Upper lobe of left lung (tissue), 6 donors: ENCODE data around the gene KISS1R. TPM values are rescaled to one million over a fixed set of nuclear protein-coding genes. Genes with fewer than 3 reads are reported as not detected.
"Not testable (repeated sequence)": the region's sequence is repeated elsewhere in the genome, so short reads cannot be mapped to it uniquely, and the experiment has no call there.

Experiments used
- ATAC-seq, 2 donors: fragments of 200-7000 bp; cut with Tn5 transposase; one replicate each; pipeline ENCODE4 v1.9.1; 2022; ENCODE audit warnings: mild to moderate bottlenecking in 2 of 2, moderate library complexity in 2 of 2; ENCODE audit not compliant: low FRiP score in 2 of 2
- DNase-seq, 2 donors: peaks; one replicate each; pipeline ENCODE4 v3.0.0-alpha.2; 2019 to 2020
- H3K27ac ChIP-seq, 4 donors: fragments of 200-600 bp; sonication (generic); one replicate each; pipeline ENCODE4 v1.5.1; 2016 to 2019
- H3K27me3 ChIP-seq, 4 donors: fragments of 200-600 bp; sonication (generic); one replicate each; pipeline ENCODE4 v1.5.1; 2017 to 2019
- H3K36me3 ChIP-seq, 4 donors: fragments of 200-600 bp; sonication (generic); one replicate each; pipeline ENCODE4 v1.5.1; 2016 to 2019
- H3K4me1 ChIP-seq, 4 donors: fragments of 200-600 bp; sonication (generic); one replicate each; pipeline ENCODE4 v1.5.1; 2018 to 2019
- H3K4me3 ChIP-seq, 4 donors: fragments of 200-600 bp; sonication (generic); one replicate each; pipeline ENCODE4 v1.5.1; 2017 to 2019; ENCODE audit warnings: mild to moderate bottlenecking in 2 of 4, moderate library complexity in 1 of 4
- H3K9me3 ChIP-seq, 4 donors: fragments of 200-600 bp; sonication (generic); one replicate each; pipeline ENCODE4 v1.5.1; 2018 to 2019
- CTCF ChIP-seq, 6 experiments: fragments of 450-650 bp in 4 of 6; fragments of 200-600 bp in 2 of 6; sonication (generic) in 2 of 6; IDR thresholded peaks; one replicate each; pipeline ENCODE4 v1.5.1; 2016 to 2019; ENCODE audit warnings: antibody characterized with exemption in 6 of 6
- EP300 ChIP-seq, 4 donors: sonication (generic); formaldehyde crosslinking; IDR thresholded peaks; one replicate each; pipeline ENCODE4 v1.5.1; 2017; ENCODE audit warnings: antibody characterized with exemption in 4 of 4, control low read depth in 2 of 4
- POLR2A ChIP-seq, 4 donors: fragments of 450-650 bp; IDR thresholded peaks; one replicate each; pipeline ENCODE4 v1.5.1; 2016 to 2017; ENCODE audit warnings: antibody characterized with exemption in 4 of 4, mild to moderate bottlenecking in 2 of 4
- POLR2AphosphoS5 ChIP-seq, 2 donors: sonication (generic); formaldehyde crosslinking; IDR thresholded peaks; one replicate each; pipeline ENCODE4 v1.5.1; 2017; ENCODE audit warnings: antibody characterized with exemption in 2 of 2
- WGBS, 2 donors: methylation state at CpG; one replicate each; pipeline ENCODE4 v1.1.5; 2017 to 2018; 5-methylcytosine and 5-hydroxymethylcytosine counted together
- total RNA-seq, 6 donors: library from RNA; depleted of rRNA in 4 of 6; stranded (reverse); fragments of >200 nt in 4 of 6; gene quantifications; one replicate each; pipeline versions ENCODE4 v1.1.0 to v1.2.1, GENCODE V29; 2016 to 2021
- donor health status: DM: no; HTN: no; CAD: no; lungs with moderate emphysema.
- donor health status: DM: no; HTN: yes; CAD: no; lungs with severe emphysema.

KISS1R gene
- total RNA-seq, 6 donors from 2014 or later = not detected

- ATAC-seq (no peak), DNase-seq (peak in 1 of 2 donors; percentile 75)
- 87 to 90% methylated on average over 24 to 30 of the region's 30 CpGs for WGBS, 2 donors
- no peak overlapping the region for H3K4me3 ChIP-seq
- TF ChIP-seq POLR2AphosphoS5 (IDR thresholded peaks at IDR 0.05) (no peak), CTCF (IDR thresholded peaks at IDR 0.05) (no peak), POLR2A (IDR thresholded peaks at IDR 0.05) (no peak), EP300 (IDR thresholded peaks at IDR 0.05) (no peak)
- H3K4me1 ChIP-seq = peaks cover 7 to 19% (median 17%) of the 10 kb centered on the region in 4 donors
- H3K9me3 ChIP-seq = no peaks in the 10 kb centered on the region
- H3K27me3 ChIP-seq = no peaks in the 10 kb centered on the region
- H3K27ac ChIP-seq = no peak overlapping the region
- peaks cover 10 to 69% (median 47%) of the 10 kb centered on the region in 4 donors for H3K36me3 ChIP-seq
Observed at GRCh38 chr19:888581-889385, 28.4 kb upstream of the KISS1R start.

- peak in 1 of 2 donors; percentile 70 for DNase-seq
- WGBS, 2 donors = 93 to 94% methylated on average over 9 to 19 of the region's 26 CpGs
Observed at GRCh38 chr19:889662-890295, 27.4 kb upstream of the KISS1R start.

GRCh38 chr19:890831-891230, 26.3 kb upstream of the KISS1R start:
- H3K4me3 ChIP-seq = no peak overlapping the region
- H3K4me1 ChIP-seq = peaks cover 7 to 20% (median 18%) of the 10 kb centered on the region in 4 donors
- 80 to 94% methylated on average over 3 to 18 of the region's 18 CpGs for WGBS, 2 donors
- peaks cover under 1 to 48% (median 29%) of the 10 kb centered on the region in 4 donors for H3K36me3 ChIP-seq
- DNase-seq (peak in 1 of 2 donors; percentile 78), ATAC-seq (no peak)
- no peak for TF ChIP-seq CTCF (IDR thresholded peaks at IDR 0.05)
- TF ChIP-seq POLR2A (IDR thresholded peaks at IDR 0.05) = no peak
- TF ChIP-seq POLR2AphosphoS5 (IDR thresholded peaks at IDR 0.05) = no peak
- TF ChIP-seq EP300 (IDR thresholded peaks at IDR 0.05) = no peak
- no peaks in the 10 kb centered on the region for H3K27me3 ChIP-seq
- H3K9me3 ChIP-seq = no peaks in the 10 kb centered on the region
- peak overlapping the region in 1 of 4 donors; percentile 49 for H3K27ac ChIP-seq

More at GRCh38 chr19:889662-890295, 27.4 kb upstream of the KISS1R start:
- no peak for ATAC-seq
- Histone ChIP-seq H3K9me3 (no peaks in the 10 kb centered on the region), H3K4me3 (no peak overlapping the region), H3K4me1 (peaks cover 7 to 20% (median 18%) of the 10 kb centered on the region in 4 donors), H3K36me3 (peaks cover 9 to 59% (median 39%) of the 10 kb centered on the region in 4 donors), H3K27me3 (no peaks in the 10 kb centered on the region), H3K27ac (no peak overlapping the region)
- TF ChIP-seq CTCF (IDR thresholded peaks at IDR 0.05) (no peak), POLR2AphosphoS5 (IDR thresholded peaks at IDR 0.05) (no peak), POLR2A (IDR thresholded peaks at IDR 0.05) (no peak), EP300 (IDR thresholded peaks at IDR 0.05) (no peak)

GRCh38 chr19:891421-892200, 25.5 kb upstream of the KISS1R start:
- H3K27ac ChIP-seq = peak overlapping the region; percentile 89 to 95 (median 92)
- peaks cover 7 to 20% (median 18%) of the 10 kb centered on the region in 4 donors for H3K4me1 ChIP-seq
- 67 to 73% methylated on average over 16 to 25 of the region's 50 CpGs for WGBS, 2 donors
- peaks cover 0 to 43% (median 25%) of the 10 kb centered on the region in 4 donors for H3K36me3 ChIP-seq
- DNase-seq = peak; percentile 68 to 84
- not testable (repeated sequence) for ATAC-seq, H3K9me3 ChIP-seq, H3K27me3 ChIP-seq
- peak overlapping the region in 3 of 4 donors; percentile 68 to 95 (median 73) for H3K4me3 ChIP-seq
